Breast epithelium (tissue), 3 donors: ENCODE results near the gene HEPN1.

Experiments used
- CTCF ChIP-seq, 3 donors: fragments of 450-650 bp; IDR thresholded peaks; one replicate each; pipeline ENCODE4 v1.5.1; 2016 to 2017; ENCODE audit warnings: antibody characterized with exemption in 3 of 3, mild to moderate bottlenecking in 3 of 3, moderate library complexity in 3 of 3
- POLR2A ChIP-seq: fragments of 450-650 bp; IDR thresholded peaks from one replicate; pipeline ENCODE4 v1.6.1; 2016; ENCODE audit warnings: antibody characterized with exemption, mild to moderate bottlenecking, moderate library complexity
- POLR2AphosphoS5 ChIP-seq, 3 donors: sonication (generic); formaldehyde crosslinking; IDR thresholded peaks; one replicate each; pipeline ENCODE4 v1.6.1; 2017; ENCODE audit warnings: antibody characterized with exemption in 3 of 3

GRCh38 chr11:124934862-124935547 is 16.0 kb downstream of the HEPN1 start:
- TF ChIP-seq POLR2A, result no peak
- TF ChIP-seq CTCF (IDR thresholded peaks at IDR 0.05), result no peak
- TF ChIP-seq POLR2AphosphoS5 (IDR thresholded peaks at IDR 0.05), result no peak
